ENCODE data around the gene KIF5C. TPM values are rescaled to one million over a fixed set of nuclear protein-coding genes. Genes with fewer than 3 reads are reported as not detected.

KIF5C gene
- total RNA-seq, 2 experiments from 2014 or later, result 13.5 to 14.1 TPM

DNA sequence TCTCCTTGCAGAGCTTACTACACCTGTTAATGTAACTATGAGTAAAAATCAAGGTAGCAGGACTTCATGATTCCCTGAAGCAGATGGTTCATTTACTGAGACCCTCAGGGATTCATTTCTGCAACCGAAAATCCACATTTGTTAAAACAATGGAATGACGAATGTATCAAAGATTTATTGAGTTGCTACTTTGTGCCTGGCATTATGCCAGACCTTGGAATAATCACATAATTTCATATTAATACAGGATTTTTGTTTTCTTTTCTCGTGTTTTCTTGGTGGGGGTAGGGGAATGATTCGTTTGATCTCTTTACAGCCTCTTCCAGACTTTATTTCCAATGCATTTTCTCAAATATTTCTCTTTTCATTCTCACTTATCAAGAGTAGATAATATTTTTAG, 8.9 kb upstream of the KIF5C start:
- ATAC-seq (no peak), DNase-seq (no peak)
- Mint-ChIP-seq H3K36me3 (ENCODE audit: low read depth) (no peaks in the 10 kb centered on the region), H3K4me1 (no peaks in the 10 kb centered on the region), H3K27me3 (peaks cover 24% of the 10 kb centered on the region), H3K27ac (no peak overlapping the region), H3K9me3 (ENCODE audit: low read depth) (no peaks in the 10 kb centered on the region), H3K4me3 (no peak overlapping the region)
- intact Hi-C loops (cut with DNase I, micrococcal nuclease), result no loop called here
- CTCF ChIA-PET, result no interaction called here
- POLR2A ChIA-PET, result no interaction called here

GRCh38 chr2:148867079-148867769, 7.8 kb upstream of the KIF5C start:
- no peaks in the 10 kb centered on the region for H3K4me1 Mint-ChIP-seq
- intact Hi-C loops (cut with DNase I, micrococcal nuclease), result no loop called here
- no peak for ATAC-seq
- no peak overlapping the region for H3K4me3 Mint-ChIP-seq
- peaks cover 27% of the 10 kb centered on the region for H3K27me3 Mint-ChIP-seq
- no peaks in the 10 kb centered on the region for H3K9me3 Mint-ChIP-seq (ENCODE audit: low read depth)
- CTCF ChIA-PET, result no interaction called here
- no peak overlapping the region for H3K27ac Mint-ChIP-seq
- POLR2A ChIA-PET, result no interaction called here
- no peaks in the 10 kb centered on the region for H3K36me3 Mint-ChIP-seq (ENCODE audit: low read depth)
- no peak for DNase-seq

DNA sequence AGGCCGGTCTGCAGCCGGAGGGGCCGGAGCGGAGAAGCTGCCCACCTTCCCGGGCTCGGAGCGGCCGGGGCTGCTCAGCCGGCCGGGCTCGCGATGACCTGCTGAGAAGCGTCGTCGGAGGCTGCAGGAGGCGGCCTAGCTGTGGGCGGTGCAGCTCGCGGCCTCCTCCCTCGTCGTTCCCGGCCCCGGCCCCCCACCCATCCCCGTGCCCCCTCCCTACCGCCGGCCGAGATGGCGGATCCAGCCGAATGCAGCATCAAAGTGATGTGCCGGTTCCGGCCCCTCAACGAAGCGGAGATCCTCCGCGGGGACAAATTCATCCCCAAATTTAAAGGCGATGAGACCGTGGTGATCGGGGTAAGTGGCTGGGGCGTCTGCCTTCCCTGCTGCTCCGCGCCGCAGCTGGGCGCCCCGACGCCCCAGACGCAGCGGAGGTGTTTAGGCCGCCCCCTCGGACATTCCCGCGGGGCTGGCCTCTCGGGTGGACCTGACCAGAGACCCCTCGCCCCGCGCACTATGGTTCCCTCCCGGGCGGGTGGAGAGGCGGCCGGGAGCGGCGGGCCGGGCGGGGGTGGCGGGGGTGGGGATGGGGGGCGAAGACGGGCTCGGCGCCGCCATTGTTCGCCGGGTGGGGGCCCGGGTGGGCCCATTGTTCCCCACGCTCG, 492 bp downstream of the KIF5C start:
- CTCF ChIA-PET, result interaction anchor here (0.8 kb wide), 1 partner anchor 52 kb away, joined by 3 read pairs; no protein-coding TSS in a partner anchor
- DNase-seq, result peak; percentile 33
- POLR2A ChIA-PET, result no interaction called here

GRCh38 chr2:148876202-148876594, 1.2 kb downstream of the KIF5C start:
- intact Hi-C loops (cut with DNase I, micrococcal nuclease), result loop anchor here (1.0 to 10.0 kb wide), 5 partner anchors 273 to 1034 kb away; partner anchors contain the start of genes MBD5 (in 1 of the 2) and ORC4 (in 1 of the 2)
- no peaks in the 10 kb centered on the region for H3K36me3 Mint-ChIP-seq (ENCODE audit: low read depth)
- H3K9me3 Mint-ChIP-seq (ENCODE audit: low read depth), result no peaks in the 10 kb centered on the region
- H3K4me1 Mint-ChIP-seq, result peaks cover 7% of the 10 kb centered on the region
- ATAC-seq, result peak; percentile 27
- peak; percentile 45 for DNase-seq
- ChIA-PET CTCF (interaction anchor here (0.8 kb wide), 1 partner anchor 51 kb away, joined by 3 read pairs; no protein-coding TSS in a partner anchor), POLR2A (no interaction called here)
- H3K27me3 Mint-ChIP-seq, result peaks cover 12% of the 10 kb centered on the region
- peak overlapping the region; percentile 73 for H3K27ac Mint-ChIP-seq
- H3K4me3 Mint-ChIP-seq, result peak overlapping the region; percentile 82

More for the DNA sequence above, 492 bp downstream of the KIF5C start:
- Mint-ChIP-seq H3K27ac (no peak overlapping the region), H3K9me3 (ENCODE audit: low read depth) (no peaks in the 10 kb centered on the region), H3K4me3 (peak overlapping the region; percentile 82), H3K4me1 (peaks cover 7% of the 10 kb centered on the region), H3K27me3 (peaks cover 12% of the 10 kb centered on the region), H3K36me3 (ENCODE audit: low read depth) (no peaks in the 10 kb centered on the region)
- intact Hi-C loops (cut with DNase I, micrococcal nuclease), result loop anchor here (1.0 to 10.0 kb wide), 11 partner anchors 41 to 1033 kb away; partner anchors contain the start of genes ORC4 (in 2 of the 2), EPC2 (in 1 of the 2), MBD5 (in 1 of the 2) and MMADHC (in 1 of the 2)
- peak; percentile 10 for ATAC-seq

DNA sequence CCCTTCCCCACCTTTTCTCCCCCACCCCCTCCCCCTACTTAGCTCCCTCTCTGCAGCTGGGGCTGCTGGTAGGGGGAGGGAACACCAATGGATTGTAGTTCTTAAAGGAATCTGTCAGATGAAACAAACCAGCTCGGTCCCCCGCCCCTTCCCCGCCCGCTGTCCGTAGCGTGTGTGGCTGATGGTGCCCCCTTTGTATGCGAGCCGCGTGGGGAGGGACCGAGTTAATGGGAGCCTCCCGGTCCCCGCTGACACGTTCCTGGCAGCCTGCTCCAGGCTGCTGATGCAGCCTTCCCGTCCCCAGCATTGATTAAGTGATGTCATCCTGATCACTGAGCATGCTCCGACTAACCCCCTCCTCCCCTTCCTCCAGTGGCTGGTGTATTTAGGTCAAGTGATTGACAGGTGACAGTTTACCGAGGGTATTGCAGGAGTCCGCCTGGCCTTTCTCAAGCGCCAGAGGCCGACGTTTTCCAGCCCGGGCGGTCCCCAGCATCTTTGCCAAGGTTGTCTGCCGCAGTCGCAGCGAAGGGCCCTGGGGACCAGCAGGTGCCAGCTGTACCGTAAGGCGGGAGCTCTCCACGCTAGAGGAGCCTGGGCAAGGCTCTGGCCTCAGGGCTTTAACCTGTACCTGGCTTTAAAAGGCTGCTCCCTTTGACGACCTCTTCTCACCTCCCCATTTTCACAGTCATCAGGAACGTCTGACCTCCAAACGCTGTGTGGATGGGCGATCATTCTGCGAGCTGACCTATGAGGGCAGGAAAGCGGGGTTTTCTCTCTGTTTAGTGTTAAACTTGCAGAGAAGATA, 1.8 kb downstream of the KIF5C start:
- POLR2A ChIA-PET, result no interaction called here
- H3K36me3 Mint-ChIP-seq (ENCODE audit: low read depth), result no peaks in the 10 kb centered on the region
- intact Hi-C loops (cut with DNase I, micrococcal nuclease), result loop anchor here (1.0 to 10.0 kb wide), 5 partner anchors 273 to 1034 kb away; partner anchors contain the start of genes MBD5 (in 1 of the 2) and ORC4 (in 1 of the 2)

GRCh38 chr2:148877403-148877740, 2.3 kb downstream of the KIF5C start:
- CTCF ChIA-PET, result no interaction called here
- H3K4me3 Mint-ChIP-seq, result peak overlapping the region; percentile 82
- no peaks in the 10 kb centered on the region for H3K36me3 Mint-ChIP-seq (ENCODE audit: low read depth)
- POLR2A ChIA-PET, result no interaction called here
- peaks cover 7% of the 10 kb centered on the region for H3K27me3 Mint-ChIP-seq
- intact Hi-C loops (cut with DNase I, micrococcal nuclease), result loop anchor here (5.0 to 10.0 kb wide), 4 partner anchors 350 to 1035 kb away; partner anchors contain the start of genes MBD5 (in 1 of the 2) and ORC4 (in 1 of the 2)
- H3K4me1 Mint-ChIP-seq, result peaks cover 7% of the 10 kb centered on the region
- DNase-seq (no peak), ATAC-seq (no peak)
- peak overlapping the region; percentile 4 for H3K27ac Mint-ChIP-seq
- H3K9me3 Mint-ChIP-seq (ENCODE audit: low read depth), result no peaks in the 10 kb centered on the region

More for the DNA sequence above, 1.8 kb downstream of the KIF5C start:
- ATAC-seq, result peak; percentile 39
- H3K27me3 Mint-ChIP-seq, result peaks cover 10% of the 10 kb centered on the region
- CTCF ChIA-PET, result interaction anchor here (0.8 kb wide), 1 partner anchor 51 kb away, joined by 3 read pairs; no protein-coding TSS in a partner anchor
- H3K9me3 Mint-ChIP-seq (ENCODE audit: low read depth), result no peaks in the 10 kb centered on the region
- peak overlapping the region; percentile 82 for H3K4me3 Mint-ChIP-seq
- DNase-seq, result peak; percentile 71
- peak overlapping the region; percentile 53 for H3K27ac Mint-ChIP-seq
- H3K4me1 Mint-ChIP-seq, result peaks cover 7% of the 10 kb centered on the region

- Mint-ChIP-seq H3K36me3 (ENCODE audit: low read depth) (no peaks in the 10 kb centered on the region), H3K27ac (no peak overlapping the region), H3K9me3 (ENCODE audit: low read depth) (no peaks in the 10 kb centered on the region), H3K4me3 (no peak overlapping the region), H3K27me3 (peaks cover 11% of the 10 kb centered on the region), H3K4me1 (peaks cover 7% of the 10 kb centered on the region)
- intact Hi-C loops (cut with DNase I, micrococcal nuclease), result no loop called here
- CTCF ChIA-PET, result interaction anchor here (1.0 to 2.0 kb wide), 3 partner anchors 10 to 47 kb away, joined by 3 to 6 read pairs (median 3); no protein-coding TSS in a partner anchor
- no peak for ATAC-seq
- POLR2A ChIA-PET, result interaction anchor here (0.6 kb wide), 1 partner anchor 9 kb away, joined by 5 read pairs; no protein-coding TSS in a partner anchor
- no peak for DNase-seq
Measured at GRCh38 chr2:148880636-148881035, 5.6 kb downstream of the KIF5C start.

DNA sequence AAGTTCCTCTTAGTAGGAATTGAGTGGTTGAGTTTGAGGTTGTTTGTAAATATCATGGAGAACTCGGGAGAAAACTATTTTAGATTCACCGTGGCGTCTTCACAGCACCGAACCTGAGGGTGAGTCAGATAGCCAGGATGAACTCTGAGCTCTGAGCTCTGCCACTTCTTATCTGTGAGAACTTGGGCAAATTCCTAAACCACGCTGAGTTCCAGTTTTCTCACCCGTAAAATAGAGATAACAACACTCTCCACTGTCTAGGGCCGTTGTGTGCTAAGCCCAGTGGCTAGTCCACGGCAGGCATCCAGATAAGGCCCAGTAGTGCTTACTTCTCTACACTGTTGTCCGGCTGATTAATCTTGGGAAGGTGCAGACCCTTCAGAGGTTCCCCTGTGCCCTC, 7.0 kb downstream of the KIF5C start:
- CTCF ChIA-PET, result interaction anchor here (2.0 kb wide), 1 partner anchor 45 kb away, joined by 6 read pairs; no protein-coding TSS in a partner anchor
- H3K4me1 Mint-ChIP-seq, result peaks cover 2% of the 10 kb centered on the region
- ATAC-seq (no peak), DNase-seq (no peak)
- intact Hi-C loops (cut with DNase I, micrococcal nuclease), result no loop called here
- H3K36me3 Mint-ChIP-seq (ENCODE audit: low read depth), result no peaks in the 10 kb centered on the region
- peaks cover 17% of the 10 kb centered on the region for H3K27me3 Mint-ChIP-seq
- no peaks in the 10 kb centered on the region for H3K9me3 Mint-ChIP-seq (ENCODE audit: low read depth)
- H3K4me3 Mint-ChIP-seq, result no peak overlapping the region
- POLR2A ChIA-PET, result no interaction called here
- no peak overlapping the region for H3K27ac Mint-ChIP-seq

DNA sequence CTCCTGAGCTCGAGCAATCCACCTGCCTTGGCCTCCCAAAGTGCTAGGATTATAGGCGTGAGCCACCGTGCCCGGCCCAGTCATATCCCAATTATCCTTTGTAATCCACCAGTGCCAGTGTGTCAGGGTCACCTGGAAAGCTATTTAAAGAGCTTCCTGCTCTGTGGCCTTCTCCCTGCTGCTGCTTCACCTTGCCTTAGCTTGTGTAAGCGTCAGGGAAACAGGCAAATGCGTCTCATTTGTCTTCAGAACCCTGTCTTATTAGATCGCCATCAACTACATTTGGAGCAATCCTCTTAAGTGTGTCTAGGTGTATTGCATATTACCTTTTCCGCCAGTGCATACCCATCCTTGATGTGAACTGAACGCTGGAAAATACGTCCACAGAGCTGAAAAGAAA, 10.2 kb downstream of the KIF5C start:
- Mint-ChIP-seq H3K27ac (no peak overlapping the region), H3K4me3 (no peak overlapping the region), H3K27me3 (peaks cover 37% of the 10 kb centered on the region), H3K4me1 (peaks cover 12% of the 10 kb centered on the region), H3K36me3 (ENCODE audit: low read depth) (no peaks in the 10 kb centered on the region), H3K9me3 (ENCODE audit: low read depth) (no peaks in the 10 kb centered on the region)
- intact Hi-C loops (cut with DNase I, micrococcal nuclease), result loop anchor here in 1 of 2 experiments (5.0 kb wide), 1 partner anchor 42 kb away; no protein-coding TSS in a partner anchor
- DNase-seq, result no peak
- ChIA-PET CTCF (no interaction called here), POLR2A (no interaction called here)
- ATAC-seq, result no peak

DNA sequence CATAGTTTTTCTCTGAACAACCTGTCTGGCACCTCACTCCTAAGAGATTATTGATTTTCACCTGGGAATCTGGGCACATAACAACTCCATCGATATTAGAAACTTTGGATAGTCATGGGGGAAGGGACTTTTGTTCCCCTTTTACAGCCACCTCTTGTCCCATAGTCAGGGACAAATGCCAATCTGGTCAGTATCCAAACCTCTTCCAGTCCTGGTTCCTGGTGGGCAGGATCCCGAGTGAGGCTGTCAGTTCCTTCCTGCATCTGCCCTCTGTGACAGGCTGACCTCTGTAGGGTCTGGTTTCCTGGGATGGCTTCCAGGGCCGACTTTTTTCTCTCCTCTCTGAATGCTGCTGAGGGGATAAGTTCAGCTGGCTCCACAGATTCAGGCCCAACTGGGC, 11.0 kb downstream of the KIF5C start:
- ChIA-PET CTCF (no interaction called here), POLR2A (no interaction called here)
- Mint-ChIP-seq H3K27me3 (peaks cover 40% of the 10 kb centered on the region), H3K36me3 (ENCODE audit: low read depth) (no peaks in the 10 kb centered on the region), H3K4me3 (no peak overlapping the region), H3K27ac (no peak overlapping the region), H3K9me3 (ENCODE audit: low read depth) (no peaks in the 10 kb centered on the region), H3K4me1 (peaks cover 12% of the 10 kb centered on the region)
- ATAC-seq, result no peak
- intact Hi-C loops (cut with DNase I, micrococcal nuclease), result loop anchor here in 1 of 2 experiments (5.0 kb wide), 1 partner anchor 41 kb away; no protein-coding TSS in a partner anchor
- DNase-seq, result no peak
